ENCODE measurements around the gene EPN3. TPM values are rescaled to one million over a fixed set of nuclear protein-coding genes. Genes with fewer than 3 reads are reported as not detected.
A peak's percentile ranks its signal among the peaks of the same experiment; 100 is the strongest.

Gene EPN3
- total RNA-seq, 1 experiment from 2014 or later: 22.8 TPM

GRCh38 chr17:50547035-50547735 is 14.7 kb downstream of the EPN3 start, which contains the start of gene SPATA20:
TSS of gene SPATA20 (plus strand) at chr17:50547174. CDS start at chr17:50547209, 35 bp downstream.
- H3F3A ChIP-seq (ENCODE audit: insufficient read depth, low read depth): peaks cover 7% of the 10 kb centered on the region; the same call in 1 of the 2 replicates
- H3K9me3 ChIP-seq (ENCODE audit: insufficient read depth, low read depth): no peaks in the 10 kb centered on the region
- peak; percentile 82 to 89 for DNase-seq
- TF ChIP-seq CTCF (conservative IDR thresholded peaks at IDR 0.05) (peak; percentile 99), EZH2 (IDR thresholded peaks at IDR 0.05; ENCODE audit: low read depth) (no peak)
- H3K79me2 ChIP-seq (ENCODE audit: low read depth): no peaks in the 10 kb centered on the region
- H2AFZ ChIP-seq: peak within 1 kb of the TSS; percentile 82
- H3K4me3 ChIP-seq: peak within 1 kb of the TSS; percentile 68
- H3K27ac ChIP-seq: no peak within 1 kb of the TSS
- no peaks in the 10 kb centered on the region for H3K36me3 ChIP-seq (ENCODE audit: low read depth)
- no peaks in the 10 kb centered on the region for H3K9me2 ChIP-seq (ENCODE audit: insufficient read depth)
- peak within 1 kb of the TSS; percentile 96 for H3K4me2 ChIP-seq
- no TSS peak for BruUV-seq (replicated peaks)
- intact Hi-C loops (cut with micrococcal nuclease; ENCODE audit: unreplicated experiment): loop anchor here (1.0 to 10.0 kb wide), 7 partner anchors 65 to 606 kb away; partner anchors contain the start of gene NME1
- no peaks in the 10 kb centered on the region for H4K20me1 ChIP-seq (ENCODE audit: insufficient read depth)
- POLR2A ChIA-PET (ENCODE audit: unreplicated experiment): no interaction called here
- CTCF ChIA-PET: interaction anchor here (0.6 to 1.0 kb wide), 3 partner anchors 149 to 238 kb away, joined by 4 to 14 read pairs (median 11); no protein-coding TSS in a partner anchor
- peaks cover 17% of the 10 kb centered on the region for H3K4me1 ChIP-seq (replicated peaks; ENCODE audit: insufficient read depth)
- H3K27me3 ChIP-seq (ENCODE audit: insufficient read depth, low read depth): no peaks in the 10 kb centered on the region

DNA sequence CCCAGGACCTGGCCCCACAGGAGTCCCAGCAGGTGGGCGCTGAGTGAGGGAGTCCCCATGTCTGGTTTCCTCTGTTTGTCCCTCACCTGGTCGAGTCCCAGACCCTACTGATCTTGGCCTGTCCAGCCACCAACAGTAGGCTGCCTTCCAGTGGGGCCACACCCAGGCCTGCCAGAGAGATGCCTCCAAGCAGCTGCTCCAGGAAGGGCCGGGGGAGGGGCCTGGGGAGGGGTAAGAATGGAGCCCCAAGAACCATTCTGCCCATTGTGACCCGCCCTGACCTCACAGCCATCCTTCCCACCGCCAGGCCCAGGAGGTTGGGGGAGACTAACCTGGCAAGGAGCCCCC is 15.2 kb downstream of the EPN3 start:
- TSS peak; percentile 19 for BruUV-seq (replicated peaks)
- Histone ChIP-seq H3K9me2 (ENCODE audit: insufficient read depth) (no peaks in the 10 kb centered on the region), H3K4me1 (replicated peaks; ENCODE audit: insufficient read depth) (peaks cover 12% of the 10 kb centered on the region), H3K4me3 (peak overlapping the region; percentile 68), H3K9me3 (ENCODE audit: insufficient read depth, low read depth) (no peaks in the 10 kb centered on the region), H3F3A (ENCODE audit: insufficient read depth, low read depth) (peaks cover 2% of the 10 kb centered on the region; the same call in 1 of the 2 replicates), H2AFZ (no peak overlapping the region), H3K27me3 (ENCODE audit: insufficient read depth, low read depth) (no peaks in the 10 kb centered on the region), H3K27ac (no peak overlapping the region), H3K79me2 (ENCODE audit: low read depth) (no peaks in the 10 kb centered on the region), H3K36me3 (ENCODE audit: low read depth) (no peaks in the 10 kb centered on the region), H4K20me1 (ENCODE audit: insufficient read depth) (no peaks in the 10 kb centered on the region), H3K4me2 (peak overlapping the region; percentile 96)
- DNase-seq: no peak
- POLR2A ChIA-PET (ENCODE audit: unreplicated experiment): no interaction called here
- CTCF ChIA-PET: interaction anchor here (0.7 to 1.0 kb wide), 2 partner anchors 148 to 238 kb away, joined by 11 to 14 read pairs; no protein-coding TSS in a partner anchor
- intact Hi-C loops (cut with micrococcal nuclease; ENCODE audit: unreplicated experiment): loop anchor here (1.0 to 10.0 kb wide), 7 partner anchors 65 to 606 kb away; partner anchors contain the start of gene NME1
- no peak for TF ChIP-seq EZH2 (IDR thresholded peaks at IDR 0.05; ENCODE audit: low read depth)
- TF ChIP-seq CTCF (conservative IDR thresholded peaks at IDR 0.05): no peak

DNA sequence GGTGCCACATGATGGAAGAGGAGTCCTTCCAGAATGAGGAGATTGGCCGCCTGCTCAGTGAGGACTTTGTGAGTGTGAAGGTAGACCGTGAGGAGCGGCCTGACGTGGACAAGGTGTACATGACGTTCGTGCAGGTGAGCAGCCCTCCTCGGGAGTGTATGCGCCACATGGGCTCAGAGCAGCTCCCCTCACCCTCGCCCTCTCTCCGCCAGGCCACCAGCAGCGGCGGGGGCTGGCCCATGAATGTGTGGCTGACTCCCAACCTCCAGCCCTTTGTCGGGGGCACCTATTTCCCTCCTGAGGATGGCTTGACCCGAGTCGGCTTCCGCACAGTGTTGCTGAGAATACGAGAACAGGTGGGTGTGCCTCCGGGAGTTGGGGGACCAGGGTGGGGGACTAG is 16.3 kb downstream of the EPN3 start:
- BruUV-seq (replicated peaks): no TSS peak
- Histone ChIP-seq H3K27me3 (ENCODE audit: insufficient read depth, low read depth) (no peaks in the 10 kb centered on the region), H3K27ac (no peak overlapping the region), H3K9me2 (ENCODE audit: insufficient read depth) (no peaks in the 10 kb centered on the region), H3K36me3 (ENCODE audit: low read depth) (no peaks in the 10 kb centered on the region), H3K4me3 (no peak overlapping the region), H3F3A (ENCODE audit: insufficient read depth, low read depth) (no peaks in the 10 kb centered on the region), H3K79me2 (ENCODE audit: low read depth) (no peaks in the 10 kb centered on the region), H3K4me1 (replicated peaks; ENCODE audit: insufficient read depth) (peaks cover 8% of the 10 kb centered on the region), H2AFZ (no peak overlapping the region), H3K4me2 (no peak overlapping the region), H3K9me3 (ENCODE audit: insufficient read depth, low read depth) (no peaks in the 10 kb centered on the region), H4K20me1 (ENCODE audit: insufficient read depth) (no peaks in the 10 kb centered on the region)
- TF ChIP-seq EZH2 (IDR thresholded peaks at IDR 0.05; ENCODE audit: low read depth) (no peak), CTCF (conservative IDR thresholded peaks at IDR 0.05) (no peak)
- no peak for DNase-seq
- ChIA-PET CTCF (no interaction called here), POLR2A (ENCODE audit: unreplicated experiment) (no interaction called here)
- intact Hi-C loops (cut with micrococcal nuclease; ENCODE audit: unreplicated experiment): loop anchor here (5.0 to 10.0 kb wide), 2 partner anchors 233 to 406 kb away; no protein-coding TSS in a partner anchor
